K562 (cell line): ENCODE data around the gene CAPN12. TPM values are rescaled to one million over a fixed set of nuclear protein-coding genes. Genes with fewer than 3 reads are reported as not detected.

Experiments used
- ATAC-seq: fragments of 200-7000 bp; cut with Tn5 transposase; 3 replicates; pipeline ENCODE4 v1.9.1; 2020; ENCODE audit warnings: moderate library complexity
- BruUV-seq: library from RNA; stranded (reverse); fragments of 400-500 nt; replicated peaks from 2 replicates; lab custom pipeline; 2021; lab: Mats Ljungman, UMichigan
- CTCF ChIA-PET: fragments of 300-600 bp; formaldehyde crosslinking; extraction: SDS; loops from one replicate; lab custom pipeline; 2021; ENCODE audit warnings: low intra/inter-chr PET ratio; lab: Yijun Ruan, JAX
- POLR2A ChIA-PET: fragments of 300-600, 350-650 bp; sonication (Branson Sonifier 250); formaldehyde crosslinking; extraction: SDS; loops from one replicate; lab custom pipeline; 2021; ENCODE audit warnings: antibody characterized with exemption, inconsistent platforms; lab: Yijun Ruan, JAX
- DNase-seq, 4 experiments: peaks; one replicate each; pipeline versions ENCODE4 v3.0.0 to v3.0.0-alpha.2; 2011 to 2018; ENCODE audit warnings: low spot score in 3 of 4, mixed read lengths in 3 of 4; ENCODE audit errors: extremely low read depth in 1 of 4
- FAIRE-seq: peaks from 2 replicates; lab custom pipeline; 2011; peaks lifted over from hg19 to GRCh38; lab: Jason Lieb, UNC
- H2AFZ ChIP-seq: 2 replicates; pipeline ENCODE4 v1.6.0; 2011; ENCODE audit warnings: low read depth, low read length, control low read depth, inconsistent platforms
- H3K27ac ChIP-seq: fragments of 200-600 bp; 3 replicates; pipeline ENCODE4 v1.8.0; 2011; ENCODE audit warnings: low read depth, mild to moderate bottlenecking, control low read depth, inconsistent platforms, low read length, moderate library complexity, mixed read lengths; ENCODE audit errors: extremely low read depth
- H3K27me3 ChIP-seq, 2 experiments: fragments of 300-600 bp in 1 of 2; 2 replicates in 1 of 2; 3 replicates in 1 of 2; pipeline versions ENCODE4 v1.6.0 to v1.8.0; 2011; ENCODE audit warnings: inconsistent platforms in 2 of 2, low read length in 2 of 2, mild to moderate bottlenecking in 1 of 2, mixed read lengths in 1 of 2, moderate library complexity in 1 of 2; ENCODE audit not compliant: control insufficient read depth in 2 of 2, insufficient read depth in 2 of 2
- H3K36me3 ChIP-seq: fragments of 300-600 bp; 3 replicates; pipeline ENCODE4 v1.8.0; 2011; ENCODE audit warnings: mild to moderate bottlenecking, low read length, inconsistent platforms; ENCODE audit not compliant: control insufficient read depth, insufficient read depth
- H3K4me1 ChIP-seq, 2 experiments: fragments of 200-600 bp in 1 of 2; replicated peaks in 1 of 2; 2 replicates in 1 of 2; 3 replicates in 1 of 2; pipeline versions ENCODE4 v1.5.1 to v1.8.0; 2011; ENCODE audit warnings: inconsistent platforms in 2 of 2, low read length in 2 of 2, mild to moderate bottlenecking in 1 of 2, mixed read lengths in 1 of 2, moderate library complexity in 1 of 2; ENCODE audit not compliant: control insufficient read depth in 2 of 2, insufficient read depth in 2 of 2
- H3K4me2 ChIP-seq: 2 replicates; pipeline ENCODE4 v1.6.1; 2011; ENCODE audit warnings: low read length, control low read depth, inconsistent platforms, mixed read lengths; ENCODE audit not compliant: insufficient read depth
- H3K4me3 ChIP-seq: fragments of 200-600 bp; sonication (generic), shearing (Covaris generic); 2 replicates; pipeline ENCODE4 v1.5.1; 2016; ENCODE audit warnings: control low read depth, inconsistent platforms
- H3K79me2 ChIP-seq: fragments of 200-600 bp; 3 replicates; pipeline ENCODE4 v1.8.0; 2011; ENCODE audit warnings: low read length, inconsistent platforms; ENCODE audit not compliant: control insufficient read depth, insufficient read depth
- H3K9ac ChIP-seq, 2 experiments: 2 replicates each; pipeline versions ENCODE4 v1.6.0 to v1.6.1; 2011; ENCODE audit warnings: low read depth in 2 of 2, low read length in 2 of 2, control low read depth in 1 of 2, inconsistent platforms in 1 of 2, mild to moderate bottlenecking in 1 of 2, mixed read lengths in 1 of 2; ENCODE audit not compliant: insufficient read depth in 1 of 2
- H3K9me1 ChIP-seq: one replicate; pipeline ENCODE4 v1.6.0; 2011; ENCODE audit warnings: inconsistent platforms, mild to moderate bottlenecking, low read length, moderate library complexity; ENCODE audit not compliant: control insufficient read depth, insufficient read depth
- H3K9me3 ChIP-seq: replicated peaks from 2 replicates; pipeline ENCODE4 v1.5.1; 2011; ENCODE audit warnings: low read depth, low read length, inconsistent platforms; ENCODE audit not compliant: control insufficient read depth, insufficient read depth
- H4K20me1 ChIP-seq: replicated peaks from 2 replicates; pipeline ENCODE4 v1.6.1; 2011; ENCODE audit warnings: low read length, inconsistent platforms, mixed read lengths; ENCODE audit not compliant: control insufficient read depth, insufficient read depth
- PPARD ChIP-seq: fragments of 250-450 bp; sonication (Bioruptor Pico); IDR thresholded peaks from 2 replicates; pipeline ENCODE4 v1.8.0; 2022; ENCODE audit warnings: inconsistent platforms, mild to moderate bottlenecking, moderate library complexity
- PTBP1 ChIP-seq: fragments of 200-400 bp; formaldehyde crosslinking; IDR thresholded peaks from 2 replicates; pipeline ENCODE4 v1.6.1; 2017; ENCODE audit warnings: low read depth, low read length
- WGBS: fragments of 100-300 bp; shearing (Covaris generic); methylation state at CpG from one replicate; pipeline ENCODE4 v1.1.6; 2016; ENCODE audit warnings: low coverage, mixed read lengths; ENCODE audit not compliant: insufficient coverage; ENCODE audit errors: missing lambda C conversion rate; 5-methylcytosine and 5-hydroxymethylcytosine counted together
- in situ Hi-C: fragments of 300-500 bp; cut with MboI; formaldehyde crosslinking; loops from 4 replicates; pipeline ENCODE4 v1.15.0; 2018; ENCODE audit warnings: inconsistent platforms, mixed read lengths
- intact Hi-C: fragments of 100-400 bp; cut with micrococcal nuclease; formaldehyde crosslinking; loops from 2 replicates; pipeline ENCODE4 v1.14.2; 2022
- polyA plus RNA-seq, 8 experiments: library from polyadenylated mRNA; depleted of rRNA in 4 of 8; stranded (reverse) in 5 of 8; unstranded in 3 of 8; fragments of >200 nt; fragmentation: Nextera tagmentation in 2 of 8; fragmentation: Illumina TruSeq in 1 of 8; extraction: Ambion mirVana in 2 of 8; extraction: Trizol in 1 of 8; gene quantifications; 2 replicates each; pipeline versions ENCODE4 v1.2.1 to v1.2.3, GENCODE V29; 2011 to 2014; ENCODE audit warnings: inconsistent platforms in 1 of 8, missing spikeins in 1 of 8
- total RNA-seq, 7 experiments: library from RNA; depleted of rRNA in 6 of 7; stranded (reverse); fragments of >200 nt in 6 of 7; fragmentation: Illumina TruSeq in 2 of 7; extraction: Trizol in 2 of 7; gene quantifications; 2 replicates each; pipeline versions ENCODE4 v1.2.1 to v1.2.3, GENCODE V29; 2011 to 2021; ENCODE audit warnings: low replicate concordance in 1 of 7
- TF ChIP-seq, protein P1 (sequence below): sonication (generic); formaldehyde crosslinking; IDR thresholded peaks from 2 replicates; pipeline ENCODE4 v1.8.1; 2023; ENCODE audit warnings: mild to moderate bottlenecking, missing genetic modification reagents

Gene CAPN12
- total and polyA plus RNA-seq, 9 of the 15 experiments (the other 6 are each of a cell fraction or from before 2014, with no cell fraction given) = 0.83 to 7.0 (median 1.6) TPM

DNA sequence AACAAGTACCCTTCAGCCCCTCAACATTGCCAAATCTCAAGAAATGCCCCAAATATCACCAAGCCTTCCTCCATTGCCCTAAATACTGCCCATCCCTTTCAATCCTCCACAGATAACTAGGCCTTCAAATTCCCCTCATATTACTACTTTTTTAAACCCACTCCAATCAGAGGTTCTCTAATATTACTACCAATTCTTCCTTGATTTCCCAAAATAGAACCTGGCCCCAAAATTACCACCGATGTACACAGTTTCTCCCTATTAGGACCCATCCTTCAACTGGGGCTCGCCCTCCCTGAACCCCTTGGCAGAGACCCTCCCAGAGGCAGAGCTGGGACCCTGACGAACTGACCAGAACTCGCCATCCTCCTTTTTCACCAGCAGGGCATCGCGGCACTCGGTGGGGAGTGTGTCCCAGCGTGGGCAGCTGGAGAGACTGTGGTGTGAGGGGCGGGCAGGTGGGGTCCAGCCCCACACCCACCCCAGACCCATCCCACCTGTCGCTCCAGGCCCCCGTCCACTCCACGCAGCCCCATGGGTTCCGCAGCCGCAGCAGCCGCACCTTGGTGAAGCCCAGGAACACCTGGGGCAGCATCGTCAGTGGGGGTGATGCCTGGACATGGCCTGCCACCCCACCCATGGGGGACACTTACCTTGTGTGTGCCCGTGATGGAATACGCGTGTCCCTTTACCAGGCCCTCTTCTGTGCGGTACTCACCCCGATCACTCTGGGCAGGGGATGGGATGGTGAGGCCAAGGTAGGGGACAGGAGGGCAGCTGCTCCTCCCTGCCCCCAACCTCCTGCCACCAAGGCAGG, 6.1 kb downstream of the CAPN12 start:
- 92% methylated on average over 20 of the region's 21 CpGs for WGBS
- Histone ChIP-seq H3K4me1 (peaks cover 19 to 55% of the 10 kb centered on the region in 2 experiments; a peak in 4 of 5 replicates), H3K27me3 (no peaks in the 10 kb centered on the region), H3K9ac (peak overlapping the region; percentile 50 to 89; a peak in 2 of 4 replicates), H3K4me2 (peak overlapping the region; percentile 68), H3K9me3 (no peaks in the 10 kb centered on the region), H3K9me1 (no peaks in the 10 kb centered on the region), H2AFZ (0 out of 2 replicates have a peak overlapping the region, but pooled peaks have one; percentile 53), H3K36me3 (0 out of 3 replicates have a peak, but pooled peaks cover 2% of the 10 kb centered on the region), H3K79me2 (peaks cover 8% of the 10 kb centered on the region; the same call in 1 of the 3 replicates), H3K27ac (no peak overlapping the region), H4K20me1 (no peaks in the 10 kb centered on the region), H3K4me3 (no peak overlapping the region)
- TSS peak; percentile 56 for BruUV-seq
- peak; percentile 51 for FAIRE-seq
- intact Hi-C loops = loop anchor here (5.0 to 10.0 kb wide), 3 partner anchors 94 to 197 kb away; partner anchors contain the start of genes ECH1, MRPS12 and SARS2
- DNase-seq = no peak
- TF ChIP-seq PTBP1 (no peak), PPARD (CRISPR knock-in tag) (no peak)
- TF ChIP-seq, protein P1, sequence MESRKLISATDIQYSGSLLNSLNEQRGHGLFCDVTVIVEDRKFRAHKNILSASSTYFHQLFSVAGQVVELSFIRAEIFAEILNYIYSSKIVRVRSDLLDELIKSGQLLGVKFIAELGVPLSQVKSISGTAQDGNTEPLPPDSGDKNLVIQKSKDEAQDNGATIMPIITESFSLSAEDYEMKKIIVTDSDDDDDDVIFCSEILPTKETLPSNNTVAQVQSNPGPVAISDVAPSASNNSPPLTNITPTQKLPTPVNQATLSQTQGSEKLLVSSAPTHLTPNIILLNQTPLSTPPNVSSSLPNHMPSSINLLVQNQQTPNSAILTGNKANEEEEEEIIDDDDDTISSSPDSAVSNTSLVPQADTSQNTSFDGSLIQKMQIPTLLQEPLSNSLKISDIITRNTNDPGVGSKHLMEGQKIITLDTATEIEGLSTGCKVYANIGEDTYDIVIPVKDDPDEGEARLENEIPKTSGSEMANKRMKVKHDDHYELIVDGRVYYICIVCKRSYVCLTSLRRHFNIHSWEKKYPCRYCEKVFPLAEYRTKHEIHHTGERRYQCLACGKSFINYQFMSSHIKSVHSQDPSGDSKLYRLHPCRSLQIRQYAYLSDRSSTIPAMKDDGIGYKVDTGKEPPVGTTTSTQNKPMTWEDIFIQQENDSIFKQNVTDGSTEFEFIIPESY (CRISPR knock-in tag) = 0 out of 2 replicates have a peak, but pooled peaks have one; percentile 28
- ChIA-PET CTCF (no interaction called here), POLR2A (interaction anchor here (0.6 to 0.9 kb wide), 3 partner anchors 10 to 44 kb away, joined by 3 to 5 read pairs (median 3); no protein-coding TSS in a partner anchor)
- in situ Hi-C loops = no loop called here
- no peak for ATAC-seq
